DND-41 (cell line): Measurements from ENCODE around the gene SLC25A39.

Source experiments
- EZH2 ChIP-seq: IDR thresholded peaks from 3 replicates; pipeline ENCODE4 v1.6.1; 2012; ENCODE audit warnings: borderline replicate concordance, low read depth, mild to moderate bottlenecking, moderate library complexity, low read length, inconsistent platforms; ENCODE audit not compliant: severe bottlenecking
- TF ChIP-seq, protein P1 (sequence below): IDR thresholded peaks from 2 replicates; pipeline ENCODE4 v1.5.1; 2012; ENCODE audit warnings: borderline replicate concordance, low read length, moderate library complexity, mild to moderate bottlenecking; ENCODE audit not compliant: poor library complexity, severe bottlenecking; ENCODE audit errors: extremely low read depth

DNA sequence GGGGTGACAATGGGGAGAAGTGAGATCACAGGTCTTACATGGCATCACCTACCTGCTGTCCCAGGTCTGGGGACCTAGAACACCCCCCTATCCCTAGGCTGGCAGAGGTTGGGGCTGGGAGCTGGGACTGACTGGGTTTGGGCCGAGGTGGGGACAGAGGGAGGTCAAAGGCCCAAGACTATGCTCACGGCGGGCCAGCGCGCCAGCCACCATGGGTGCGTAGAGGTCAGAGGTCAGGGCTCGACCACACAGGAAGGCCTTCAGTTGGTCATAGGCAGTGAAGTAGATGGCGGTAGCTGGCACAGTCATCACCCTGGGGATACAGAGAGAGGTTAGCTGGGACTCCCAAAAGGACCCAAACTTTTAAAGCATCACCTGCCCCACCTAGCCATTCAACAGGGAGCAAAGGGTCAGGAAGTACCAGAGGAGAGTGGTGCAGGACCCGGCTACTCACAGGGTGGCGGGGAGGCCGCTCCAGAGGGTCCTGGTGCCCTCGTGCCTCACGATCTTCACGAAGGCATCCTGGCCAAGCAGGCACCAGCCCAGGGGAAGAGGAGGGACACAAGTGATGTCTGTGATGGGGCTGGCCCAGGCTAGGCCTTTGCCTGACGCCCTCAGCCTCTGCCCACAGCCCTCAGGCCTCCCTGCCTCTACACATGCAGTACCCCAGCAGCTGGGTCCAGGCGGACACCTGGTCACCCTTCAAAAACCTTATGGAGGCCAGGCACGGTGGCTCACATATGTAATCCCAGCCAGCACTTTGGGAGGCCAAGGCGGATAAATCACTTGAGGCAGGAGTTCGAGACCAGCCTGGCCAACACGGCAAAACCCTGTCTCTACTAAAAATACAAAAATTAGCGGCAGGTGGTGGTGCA lies 3.1 kb downstream of the SLC25A39 start:
- TF ChIP-seq, protein P1, sequence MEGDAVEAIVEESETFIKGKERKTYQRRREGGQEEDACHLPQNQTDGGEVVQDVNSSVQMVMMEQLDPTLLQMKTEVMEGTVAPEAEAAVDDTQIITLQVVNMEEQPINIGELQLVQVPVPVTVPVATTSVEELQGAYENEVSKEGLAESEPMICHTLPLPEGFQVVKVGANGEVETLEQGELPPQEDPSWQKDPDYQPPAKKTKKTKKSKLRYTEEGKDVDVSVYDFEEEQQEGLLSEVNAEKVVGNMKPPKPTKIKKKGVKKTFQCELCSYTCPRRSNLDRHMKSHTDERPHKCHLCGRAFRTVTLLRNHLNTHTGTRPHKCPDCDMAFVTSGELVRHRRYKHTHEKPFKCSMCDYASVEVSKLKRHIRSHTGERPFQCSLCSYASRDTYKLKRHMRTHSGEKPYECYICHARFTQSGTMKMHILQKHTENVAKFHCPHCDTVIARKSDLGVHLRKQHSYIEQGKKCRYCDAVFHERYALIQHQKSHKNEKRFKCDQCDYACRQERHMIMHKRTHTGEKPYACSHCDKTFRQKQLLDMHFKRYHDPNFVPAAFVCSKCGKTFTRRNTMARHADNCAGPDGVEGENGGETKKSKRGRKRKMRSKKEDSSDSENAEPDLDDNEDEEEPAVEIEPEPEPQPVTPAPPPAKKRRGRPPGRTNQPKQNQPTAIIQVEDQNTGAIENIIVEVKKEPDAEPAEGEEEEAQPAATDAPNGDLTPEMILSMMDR = no peak
- no peak for TF ChIP-seq EZH2
